Neutrophil (primary cell): ENCODE results near the gene BTRC.

Experiments used
- H3K27ac ChIP-seq: fragments of 200-600 bp; sonication (generic); 2 replicates; pipeline ENCODE4 v1.5.1; 2016; ENCODE audit warnings: mild to moderate bottlenecking, moderate library complexity
- H3K27me3 ChIP-seq: fragments of 200-600 bp; sonication (generic); 2 replicates; pipeline ENCODE4 v1.6.0; 2016; ENCODE audit warnings: mild to moderate bottlenecking
- H3K36me3 ChIP-seq: fragments of 200-600 bp; sonication (generic); 2 replicates; pipeline ENCODE4 v1.5.1; 2017
- H3K4me1 ChIP-seq, 2 experiments: fragments of 200-600 bp in 1 of 2; sonication (generic) in 1 of 2; 1 replicate in 1 of 2; 2 replicates in 1 of 2; pipeline versions ENCODE4 v1.5.1 to v1.6.1; 2013 to 2016; ENCODE audit warnings: low read depth in 1 of 2, low read length in 1 of 2, mild to moderate bottlenecking in 1 of 2, moderate library complexity in 1 of 2; ENCODE audit not compliant: control insufficient read depth in 1 of 2, insufficient read depth in 1 of 2
- H3K4me3 ChIP-seq, 2 experiments: fragments of 200-600 bp in 1 of 2; sonication (generic) in 1 of 2; 1 replicate in 1 of 2; 2 replicates in 1 of 2; pipeline ENCODE4 v1.5.1; 2013 to 2016; ENCODE audit warnings: low read depth in 1 of 2, low read length in 1 of 2, mild to moderate bottlenecking in 1 of 2, moderate library complexity in 1 of 2
- H3K9me3 ChIP-seq: fragments of 200-600 bp; sonication (generic); 2 replicates; pipeline ENCODE4 v1.5.1; 2016
- TF ChIP-seq, protein P1 (sequence below): fragments of 200-600 bp; sonication (generic); IDR thresholded peaks from 2 replicates; pipeline ENCODE4 v1.5.1; 2016; ENCODE audit warnings: antibody characterized with exemption

The BTRC gene

DNA sequence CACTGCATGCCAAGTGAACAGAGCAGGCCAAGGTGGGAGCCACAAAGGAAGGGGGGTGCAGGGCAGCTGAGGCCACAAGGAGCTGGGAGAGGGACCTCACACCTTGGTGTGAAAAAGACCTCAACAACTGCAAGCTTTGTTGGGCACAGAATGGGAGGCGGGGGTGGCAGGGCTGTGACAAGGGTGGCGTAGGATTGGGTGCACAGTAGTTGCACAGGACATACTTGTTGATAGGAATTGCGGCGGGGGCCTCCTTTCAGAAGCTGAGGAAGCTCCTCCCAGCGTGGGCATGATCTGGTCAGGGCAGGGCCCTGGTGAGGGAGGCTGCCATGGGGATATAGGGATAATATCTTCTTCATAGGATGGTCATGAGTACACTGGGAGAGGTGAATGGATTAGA is 208.3 kb downstream of the BTRC start:
- no peaks in the 10 kb centered on the region for H3K9me3 ChIP-seq

DNA sequence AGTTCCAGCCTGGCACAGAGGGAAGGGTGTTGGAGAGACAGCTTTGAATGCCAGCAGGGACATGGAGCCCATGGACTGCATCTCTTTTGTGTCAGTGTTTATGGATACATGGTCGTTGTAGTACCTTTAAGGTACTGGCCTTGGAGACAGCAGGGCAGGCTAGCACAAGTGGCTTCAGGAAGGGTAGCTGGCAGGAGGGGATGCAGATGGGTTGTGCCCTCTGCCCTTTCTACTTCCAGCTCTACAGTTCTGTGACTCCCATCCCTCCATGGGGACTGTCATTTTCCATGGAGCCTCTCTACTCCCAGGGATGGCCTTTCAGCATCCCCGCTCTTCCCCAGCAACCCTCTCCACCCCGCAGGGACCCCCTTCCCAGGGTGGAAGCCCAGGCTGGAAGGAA is 209.0 kb downstream of the BTRC start:
- no peak overlapping the region for H3K27ac ChIP-seq

More for the DNA sequence above, 208.3 kb downstream of the BTRC start:
- no peaks in the 10 kb centered on the region for H3K36me3 ChIP-seq
- no peak overlapping the region for H3K27ac ChIP-seq
- no peaks in the 10 kb centered on the region for H3K4me1 ChIP-seq
- peaks cover 53% of the 10 kb centered on the region for H3K27me3 ChIP-seq
- no peak overlapping the region for H3K4me3 ChIP-seq
- TF ChIP-seq, protein P1, sequence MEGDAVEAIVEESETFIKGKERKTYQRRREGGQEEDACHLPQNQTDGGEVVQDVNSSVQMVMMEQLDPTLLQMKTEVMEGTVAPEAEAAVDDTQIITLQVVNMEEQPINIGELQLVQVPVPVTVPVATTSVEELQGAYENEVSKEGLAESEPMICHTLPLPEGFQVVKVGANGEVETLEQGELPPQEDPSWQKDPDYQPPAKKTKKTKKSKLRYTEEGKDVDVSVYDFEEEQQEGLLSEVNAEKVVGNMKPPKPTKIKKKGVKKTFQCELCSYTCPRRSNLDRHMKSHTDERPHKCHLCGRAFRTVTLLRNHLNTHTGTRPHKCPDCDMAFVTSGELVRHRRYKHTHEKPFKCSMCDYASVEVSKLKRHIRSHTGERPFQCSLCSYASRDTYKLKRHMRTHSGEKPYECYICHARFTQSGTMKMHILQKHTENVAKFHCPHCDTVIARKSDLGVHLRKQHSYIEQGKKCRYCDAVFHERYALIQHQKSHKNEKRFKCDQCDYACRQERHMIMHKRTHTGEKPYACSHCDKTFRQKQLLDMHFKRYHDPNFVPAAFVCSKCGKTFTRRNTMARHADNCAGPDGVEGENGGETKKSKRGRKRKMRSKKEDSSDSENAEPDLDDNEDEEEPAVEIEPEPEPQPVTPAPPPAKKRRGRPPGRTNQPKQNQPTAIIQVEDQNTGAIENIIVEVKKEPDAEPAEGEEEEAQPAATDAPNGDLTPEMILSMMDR = no peak

DNA sequence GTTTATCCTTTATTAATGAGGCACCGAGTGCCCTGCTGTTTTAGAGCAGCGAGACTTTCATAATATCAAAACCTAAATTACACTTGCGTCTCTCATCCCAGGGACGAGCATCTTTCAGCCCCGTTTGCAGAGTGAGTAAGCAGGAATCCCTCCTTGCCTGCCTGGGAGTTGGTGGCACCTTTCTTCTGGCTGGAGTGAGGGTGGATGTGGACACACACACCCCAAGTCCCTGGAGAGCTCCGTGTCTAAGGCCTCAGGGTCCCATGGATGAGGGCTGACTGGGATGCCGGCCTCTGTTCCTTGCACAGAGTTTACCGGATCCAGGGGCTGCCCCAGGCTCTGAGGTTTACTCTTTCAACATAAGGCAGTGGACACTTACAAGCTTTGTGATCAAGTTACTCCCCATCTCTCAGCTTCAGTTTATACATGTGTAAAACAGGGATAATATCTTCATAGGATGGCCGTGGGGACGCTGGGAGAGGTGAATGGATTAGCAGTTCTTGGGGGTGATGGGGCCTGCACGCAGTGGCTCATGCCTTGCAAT is 209.6 kb downstream of the BTRC start:
- peaks cover 61% of the 10 kb centered on the region for H3K27me3 ChIP-seq

More for the DNA sequence above, 209.0 kb downstream of the BTRC start:
- Histone ChIP-seq H3K4me3 (no peak overlapping the region), H3K9me3 (no peaks in the 10 kb centered on the region), H3K36me3 (no peaks in the 10 kb centered on the region), H3K4me1 (no peaks in the 10 kb centered on the region), H3K27me3 (peaks cover 60% of the 10 kb centered on the region)
- TF ChIP-seq, protein P1 = no peak

DNA sequence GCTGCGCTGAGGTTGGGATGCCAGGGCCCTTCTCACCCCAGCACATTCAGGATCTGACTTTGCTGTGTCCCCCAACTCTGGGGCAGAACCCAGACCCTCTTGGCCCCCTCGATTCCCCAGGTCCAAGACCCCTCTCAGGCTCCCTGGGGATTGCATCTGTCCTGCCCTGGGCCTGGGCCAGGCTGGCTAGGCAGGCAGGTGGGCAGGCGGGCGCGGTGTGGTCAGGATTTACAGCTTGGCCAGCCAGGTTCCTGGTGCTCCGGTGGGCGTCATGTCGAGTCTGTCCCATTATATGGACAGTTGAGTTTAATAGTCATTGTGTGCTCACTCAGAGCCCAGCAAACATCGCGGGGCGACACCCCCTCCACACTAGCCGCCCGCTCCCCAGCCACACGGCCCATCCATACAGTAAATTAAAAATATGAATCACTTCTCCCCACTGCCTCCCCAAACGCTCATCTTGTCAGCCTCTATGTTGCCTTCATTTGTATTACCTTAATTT is 210.6 kb downstream of the BTRC start:
- no peaks in the 10 kb centered on the region for H3K36me3 ChIP-seq
- H3K9me3 ChIP-seq = no peaks in the 10 kb centered on the region
- no peak overlapping the region for H3K4me3 ChIP-seq
- H3K4me1 ChIP-seq = peaks cover 0 to 1% of the 10 kb centered on the region in 2 experiments
- H3K27ac ChIP-seq = no peak overlapping the region
- peaks cover 68% of the 10 kb centered on the region for H3K27me3 ChIP-seq
- TF ChIP-seq, protein P1 = no peak

More for the DNA sequence above, 209.6 kb downstream of the BTRC start:
- Histone ChIP-seq H3K4me1 (no peaks in the 10 kb centered on the region), H3K9me3 (no peaks in the 10 kb centered on the region), H3K27ac (no peak overlapping the region), H3K36me3 (no peaks in the 10 kb centered on the region), H3K4me3 (no peak overlapping the region)
- TF ChIP-seq, protein P1 = no peak

DNA sequence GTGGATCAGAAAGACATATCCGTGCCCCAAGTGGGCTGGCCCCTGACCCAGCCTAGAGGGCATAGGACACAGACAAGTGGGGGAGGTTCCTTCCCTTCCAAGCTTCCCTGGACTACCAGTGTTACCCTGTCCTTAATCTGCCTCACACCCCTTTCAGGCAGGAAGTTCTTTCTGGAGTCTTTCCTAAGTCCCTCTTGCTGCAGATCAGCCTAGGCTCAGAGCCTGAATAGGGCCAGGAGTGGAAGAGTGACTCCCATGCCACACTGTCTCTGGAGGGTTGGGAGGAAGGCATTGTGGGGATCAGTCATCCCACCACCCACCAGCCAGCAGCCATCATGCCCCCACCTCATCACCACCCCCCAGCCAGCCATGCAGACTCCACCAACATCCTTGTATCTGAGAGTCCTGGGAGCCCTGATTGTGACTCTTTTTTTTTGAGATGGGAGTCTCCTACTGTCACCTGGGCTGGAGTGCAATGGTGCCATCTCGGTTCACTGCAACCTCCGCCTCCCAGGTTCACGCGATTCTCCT is 211.5 kb downstream of the BTRC start:
- no peak overlapping the region for H3K4me3 ChIP-seq
- H3K27ac ChIP-seq = no peak overlapping the region
- H3K4me1 ChIP-seq = peaks cover 6 to 10% of the 10 kb centered on the region in 2 experiments
- no peaks in the 10 kb centered on the region for H3K36me3 ChIP-seq
- TF ChIP-seq, protein P1 = no peak
- H3K9me3 ChIP-seq = no peaks in the 10 kb centered on the region
- peaks cover 77% of the 10 kb centered on the region for H3K27me3 ChIP-seq
